WTC11 (cell line): ENCODE measurements around the gene GUF1. TPM values are rescaled to one million over a fixed set of nuclear protein-coding genes. Genes with fewer than 3 reads are reported as not detected.

ENCODE experiments used
- ATAC-seq: fragments of 200-7000 bp; cut with Tn5 transposase; 2 replicates; pipeline ENCODE4 v1.10.0; 2021; ENCODE audit warnings: mild to moderate bottlenecking, moderate library complexity
- CTCF ChIA-PET: fragments of 300-600 bp; sonication (Branson Sonifier 250); formaldehyde crosslinking; loops from one replicate; lab custom pipeline; 2021; ENCODE audit warnings: antibody characterized with exemption; lab: Charles Lee
- POLR2A ChIA-PET: fragments of 350-600 bp; sonication (Branson Sonifier 250); formaldehyde crosslinking; loops from one replicate; lab custom pipeline; 2021; ENCODE audit warnings: antibody characterized with exemption; lab: Charles Lee
- DNase-seq: peaks from one replicate; pipeline ENCODE4 v3.0.0; 2021; ENCODE audit warnings: low spot score
- H3K27ac Mint-ChIP-seq: 2 replicates; pipeline ENCODE4 v1.8.0; 2021; ENCODE audit warnings: mixed read lengths
- H3K27me3 Mint-ChIP-seq: 2 replicates; pipeline ENCODE4 v1.8.0; 2021; ENCODE audit warnings: low read depth, mild to moderate bottlenecking, moderate library complexity, mixed read lengths
- H3K36me3 Mint-ChIP-seq: 2 replicates; pipeline ENCODE4 v1.8.0; 2021; ENCODE audit warnings: mixed read lengths
- H3K4me1 Mint-ChIP-seq: 2 replicates; pipeline ENCODE4 v1.8.0; 2022; ENCODE audit warnings: mixed read lengths
- H3K4me3 Mint-ChIP-seq: 2 replicates; pipeline ENCODE4 v1.8.0; 2021; ENCODE audit warnings: mild to moderate bottlenecking, moderate library complexity, mixed read lengths
- H3K9me3 Mint-ChIP-seq: 2 replicates; pipeline ENCODE4 v1.8.0; 2021; ENCODE audit warnings: mixed read lengths
- FOXK1 ChIP-seq: sonication (generic); formaldehyde crosslinking; IDR thresholded peaks from 2 replicates; pipeline ENCODE4 v1.8.0; 2022; ENCODE audit warnings: mild to moderate bottlenecking, moderate library complexity, missing genetic modification reagents
- FOXP1 ChIP-seq: sonication (generic); formaldehyde crosslinking; IDR thresholded peaks from 2 replicates; pipeline ENCODE4 v1.8.0; 2022; ENCODE audit warnings: missing genetic modification reagents, mild to moderate bottlenecking, moderate library complexity, borderline replicate concordance
- GTF2I ChIP-seq: fragments of 250-450 bp; sonication (Bioruptor Pico); conservative IDR thresholded peaks from 2 replicates; pipeline ENCODE4 v1.4.0; 2021; ENCODE audit warnings: mild to moderate bottlenecking
- NFE2L1 ChIP-seq: sonication (generic); formaldehyde crosslinking; IDR thresholded peaks from 2 replicates; pipeline ENCODE4 v1.8.1; 2023; ENCODE audit warnings: missing genetic modification reagents
- NR1H2 ChIP-seq: sonication (generic); formaldehyde crosslinking; IDR thresholded peaks from 2 replicates; pipeline ENCODE4 v1.9.0; 2021; ENCODE audit warnings: mild to moderate bottlenecking, moderate library complexity, missing genetic modification reagents
- SMAD4 ChIP-seq: sonication (generic); formaldehyde crosslinking; IDR thresholded peaks from 2 replicates; pipeline ENCODE4 v1.8.0; 2022; ENCODE audit warnings: mild to moderate bottlenecking, missing genetic modification reagents
- SP1 ChIP-seq: sonication (generic); formaldehyde crosslinking; conservative IDR thresholded peaks from 2 replicates; pipeline ENCODE4 v1.8.1; 2022; ENCODE audit warnings: missing genetic modification reagents
- TEAD1 ChIP-seq: sonication (generic); formaldehyde crosslinking; IDR thresholded peaks from 2 replicates; pipeline ENCODE4 v1.8.0; 2022; ENCODE audit warnings: mild to moderate bottlenecking, missing genetic modification reagents
- TP53 ChIP-seq: sonication (generic); formaldehyde crosslinking; IDR thresholded peaks from 2 replicates; pipeline ENCODE4 v1.8.1; 2023; ENCODE audit warnings: mild to moderate bottlenecking, missing genetic modification reagents
- ZBTB21 ChIP-seq: sonication (generic); formaldehyde crosslinking; IDR thresholded peaks from 2 replicates; pipeline ENCODE4 v1.8.1; 2023; ENCODE audit warnings: mild to moderate bottlenecking, missing genetic modification reagents, borderline replicate concordance
- ZNF219 ChIP-seq: sonication (generic); formaldehyde crosslinking; IDR thresholded peaks from 2 replicates; pipeline ENCODE4 v1.8.0; 2023; ENCODE audit warnings: missing genetic modification reagents, mild to moderate bottlenecking, borderline replicate concordance
- ZNF396 ChIP-seq: fragments of 250-450 bp; sonication (Bioruptor Pico); IDR thresholded peaks from 2 replicates; pipeline ENCODE4 v1.8.0; 2021; ENCODE audit warnings: mild to moderate bottlenecking, moderate library complexity, borderline replicate concordance
- ZNF416 ChIP-seq: fragments of 250-450 bp; sonication (Bioruptor Pico); IDR thresholded peaks from 2 replicates; pipeline ENCODE4 v1.9.0; 2021; ENCODE audit warnings: mild to moderate bottlenecking, inconsistent platforms
- total RNA-seq: library from RNA; stranded (reverse); gene quantifications from 3 replicates; pipeline ENCODE4 v1.2.3, GENCODE V29; 2021
- TF ChIP-seq, protein P1 (sequence below): sonication (generic); formaldehyde crosslinking; conservative IDR thresholded peaks from 2 replicates; pipeline ENCODE4 v1.8.1; 2023; ENCODE audit warnings: mild to moderate bottlenecking, low read depth, missing genetic modification reagents, moderate library complexity
- TF ChIP-seq, protein P2 (sequence below): sonication (generic); formaldehyde crosslinking; IDR thresholded peaks from 2 replicates; pipeline ENCODE4 v1.8.0; 2022; ENCODE audit warnings: mild to moderate bottlenecking, missing genetic modification reagents
- TF ChIP-seq, protein P3 (sequence below): sonication (generic); formaldehyde crosslinking; IDR thresholded peaks from 2 replicates; pipeline ENCODE4 v1.8.0; 2022; ENCODE audit warnings: mild to moderate bottlenecking, missing genetic modification reagents
- TF ChIP-seq, protein P4 (sequence below): sonication (generic); formaldehyde crosslinking; IDR thresholded peaks from 2 replicates; pipeline ENCODE4 v1.8.0; 2022; ENCODE audit warnings: missing genetic modification reagents

GUF1 gene
- total RNA-seq, 1 experiment from 2014 or later = 37.6 TPM

DNA sequence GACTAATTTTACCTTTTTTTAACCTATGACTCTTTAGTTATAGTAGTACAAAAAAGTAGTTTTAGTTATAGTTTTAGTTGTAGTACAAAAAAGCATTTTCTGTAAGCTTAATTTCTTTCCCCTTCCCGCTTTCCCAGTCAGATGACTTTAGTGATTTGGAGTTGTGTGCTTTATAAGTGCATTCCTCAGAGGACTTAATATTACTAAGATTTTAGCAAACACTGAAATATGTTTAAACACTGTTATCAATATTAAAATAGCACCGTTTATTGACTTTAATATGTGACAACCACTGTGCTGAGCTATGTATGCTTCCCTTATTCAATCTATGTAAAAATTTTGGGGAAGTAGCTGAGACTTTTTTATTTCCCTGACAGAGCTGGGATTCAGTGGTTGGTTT, 22.8 kb downstream of the GUF1 start:
- CTCF ChIA-PET = no interaction called here
- no peak overlapping the region for H3K27ac Mint-ChIP-seq
- no peaks in the 10 kb centered on the region for H3K27me3 Mint-ChIP-seq
- H3K9me3 Mint-ChIP-seq = no peaks in the 10 kb centered on the region
- no peak for TF ChIP-seq ZNF396 (CRISPR knock-in tag)
- no peak for TF ChIP-seq TP53
- TF ChIP-seq ZNF219 (CRISPR knock-in tag) = no peak
- peaks cover 5% of the 10 kb centered on the region for H3K4me1 Mint-ChIP-seq
- POLR2A ChIA-PET = interaction anchor here (1.5 kb wide), 1 partner anchor 23 kb away, joined by 3 read pairs; the partner anchor contains the start of gene GUF1
- ATAC-seq (no peak), DNase-seq (no peak)
- H3K36me3 Mint-ChIP-seq = peaks cover 46% of the 10 kb centered on the region
- H3K4me3 Mint-ChIP-seq = no peak overlapping the region

DNA sequence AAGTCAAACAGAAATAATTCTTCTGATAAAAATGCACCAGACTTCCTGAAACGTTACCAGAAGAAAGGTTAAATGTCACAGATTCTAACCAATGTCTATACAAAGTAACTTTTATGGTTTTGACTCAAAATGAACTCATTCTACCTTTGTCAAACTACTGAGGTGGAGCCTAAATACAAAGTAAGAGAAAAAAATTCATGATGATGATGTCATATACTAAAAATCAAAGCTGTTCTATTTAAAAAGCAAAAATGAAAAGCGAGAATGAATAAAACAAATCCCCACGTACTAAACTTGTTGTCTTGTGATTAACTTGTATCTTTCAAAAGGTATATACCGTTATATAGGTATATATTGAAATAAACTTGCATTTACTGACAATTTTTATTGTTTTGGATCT, 26.5 kb downstream of the GUF1 start:
- no peak overlapping the region for H3K4me3 Mint-ChIP-seq
- H3K36me3 Mint-ChIP-seq = peaks cover 22% of the 10 kb centered on the region
- no peaks in the 10 kb centered on the region for H3K9me3 Mint-ChIP-seq
- TF ChIP-seq, protein P1, sequence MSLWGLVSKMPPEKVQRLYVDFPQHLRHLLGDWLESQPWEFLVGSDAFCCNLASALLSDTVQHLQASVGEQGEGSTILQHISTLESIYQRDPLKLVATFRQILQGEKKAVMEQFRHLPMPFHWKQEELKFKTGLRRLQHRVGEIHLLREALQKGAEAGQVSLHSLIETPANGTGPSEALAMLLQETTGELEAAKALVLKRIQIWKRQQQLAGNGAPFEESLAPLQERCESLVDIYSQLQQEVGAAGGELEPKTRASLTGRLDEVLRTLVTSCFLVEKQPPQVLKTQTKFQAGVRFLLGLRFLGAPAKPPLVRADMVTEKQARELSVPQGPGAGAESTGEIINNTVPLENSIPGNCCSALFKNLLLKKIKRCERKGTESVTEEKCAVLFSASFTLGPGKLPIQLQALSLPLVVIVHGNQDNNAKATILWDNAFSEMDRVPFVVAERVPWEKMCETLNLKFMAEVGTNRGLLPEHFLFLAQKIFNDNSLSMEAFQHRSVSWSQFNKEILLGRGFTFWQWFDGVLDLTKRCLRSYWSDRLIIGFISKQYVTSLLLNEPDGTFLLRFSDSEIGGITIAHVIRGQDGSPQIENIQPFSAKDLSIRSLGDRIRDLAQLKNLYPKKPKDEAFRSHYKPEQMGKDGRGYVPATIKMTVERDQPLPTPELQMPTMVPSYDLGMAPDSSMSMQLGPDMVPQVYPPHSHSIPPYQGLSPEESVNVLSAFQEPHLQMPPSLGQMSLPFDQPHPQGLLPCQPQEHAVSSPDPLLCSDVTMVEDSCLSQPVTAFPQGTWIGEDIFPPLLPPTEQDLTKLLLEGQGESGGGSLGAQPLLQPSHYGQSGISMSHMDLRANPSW (CRISPR knock-in tag) = no peak
- TF ChIP-seq TEAD1 (CRISPR knock-in tag) (no peak), FOXK1 (CRISPR knock-in tag) (no peak), FOXP1 (no peak), ZNF416 (CRISPR knock-in tag) (no peak), ZNF219 (CRISPR knock-in tag) (no peak), GTF2I (CRISPR knock-in tag) (no peak), ZBTB21 (CRISPR knock-in tag) (no peak), SP1 (no peak), NR1H2 (CRISPR knock-in tag) (no peak), SMAD4 (CRISPR knock-in tag) (no peak), NFE2L1 (CRISPR knock-in tag) (no peak)
- TF ChIP-seq, protein P2, sequence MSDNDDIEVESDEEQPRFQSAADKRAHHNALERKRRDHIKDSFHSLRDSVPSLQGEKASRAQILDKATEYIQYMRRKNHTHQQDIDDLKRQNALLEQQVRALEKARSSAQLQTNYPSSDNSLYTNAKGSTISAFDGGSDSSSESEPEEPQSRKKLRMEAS (CRISPR knock-in tag) = no peak
- TF ChIP-seq, protein P3, sequence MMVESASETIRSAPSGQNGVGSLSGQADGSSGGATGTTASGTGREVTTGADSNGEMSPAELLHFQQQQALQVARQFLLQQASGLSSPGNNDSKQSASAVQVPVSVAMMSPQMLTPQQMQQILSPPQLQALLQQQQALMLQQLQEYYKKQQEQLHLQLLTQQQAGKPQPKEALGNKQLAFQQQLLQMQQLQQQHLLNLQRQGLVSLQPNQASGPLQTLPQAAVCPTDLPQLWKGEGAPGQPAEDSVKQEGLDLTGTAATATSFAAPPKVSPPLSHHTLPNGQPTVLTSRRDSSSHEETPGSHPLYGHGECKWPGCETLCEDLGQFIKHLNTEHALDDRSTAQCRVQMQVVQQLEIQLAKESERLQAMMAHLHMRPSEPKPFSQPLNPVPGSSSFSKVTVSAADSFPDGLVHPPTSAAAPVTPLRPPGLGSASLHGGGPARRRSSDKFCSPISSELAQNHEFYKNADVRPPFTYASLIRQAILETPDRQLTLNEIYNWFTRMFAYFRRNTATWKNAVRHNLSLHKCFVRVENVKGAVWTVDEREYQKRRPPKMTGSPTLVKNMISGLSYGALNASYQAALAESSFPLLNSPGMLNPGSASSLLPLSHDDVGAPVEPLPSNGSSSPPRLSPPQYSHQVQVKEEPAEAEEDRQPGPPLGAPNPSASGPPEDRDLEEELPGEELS = no peak
- TF ChIP-seq, protein P4, sequence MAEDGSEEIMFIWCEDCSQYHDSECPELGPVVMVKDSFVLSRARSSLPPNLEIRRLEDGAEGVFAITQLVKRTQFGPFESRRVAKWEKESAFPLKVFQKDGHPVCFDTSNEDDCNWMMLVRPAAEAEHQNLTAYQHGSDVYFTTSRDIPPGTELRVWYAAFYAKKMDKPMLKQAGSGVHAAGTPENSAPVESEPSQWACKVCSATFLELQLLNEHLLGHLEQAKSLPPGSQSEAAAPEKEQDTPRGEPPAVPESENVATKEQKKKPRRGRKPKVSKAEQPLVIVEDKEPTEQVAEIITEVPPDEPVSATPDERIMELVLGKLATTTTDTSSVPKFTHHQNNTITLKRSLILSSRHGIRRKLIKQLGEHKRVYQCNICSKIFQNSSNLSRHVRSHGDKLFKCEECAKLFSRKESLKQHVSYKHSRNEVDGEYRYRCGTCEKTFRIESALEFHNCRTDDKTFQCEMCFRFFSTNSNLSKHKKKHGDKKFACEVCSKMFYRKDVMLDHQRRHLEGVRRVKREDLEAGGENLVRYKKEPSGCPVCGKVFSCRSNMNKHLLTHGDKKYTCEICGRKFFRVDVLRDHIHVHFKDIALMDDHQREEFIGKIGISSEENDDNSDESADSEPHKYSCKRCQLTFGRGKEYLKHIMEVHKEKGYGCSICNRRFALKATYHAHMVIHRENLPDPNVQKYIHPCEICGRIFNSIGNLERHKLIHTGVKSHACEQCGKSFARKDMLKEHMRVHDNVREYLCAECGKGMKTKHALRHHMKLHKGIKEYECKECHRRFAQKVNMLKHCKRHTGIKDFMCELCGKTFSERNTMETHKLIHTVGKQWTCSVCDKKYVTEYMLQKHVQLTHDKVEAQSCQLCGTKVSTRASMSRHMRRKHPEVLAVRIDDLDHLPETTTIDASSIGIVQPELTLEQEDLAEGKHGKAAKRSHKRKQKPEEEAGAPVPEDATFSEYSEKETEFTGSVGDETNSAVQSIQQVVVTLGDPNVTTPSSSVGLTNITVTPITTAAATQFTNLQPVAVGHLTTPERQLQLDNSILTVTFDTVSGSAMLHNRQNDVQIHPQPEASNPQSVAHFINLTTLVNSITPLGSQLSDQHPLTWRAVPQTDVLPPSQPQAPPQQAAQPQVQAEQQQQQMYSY (CRISPR knock-in tag) = no peak
- no peaks in the 10 kb centered on the region for H3K27me3 Mint-ChIP-seq
- H3K4me1 Mint-ChIP-seq = peaks cover 5% of the 10 kb centered on the region
- no peak overlapping the region for H3K27ac Mint-ChIP-seq
- no peak for DNase-seq
- ATAC-seq = no peak
- CTCF ChIA-PET = no interaction called here
- POLR2A ChIA-PET = no interaction called here
